IPS-NIHi11 (cell line): ENCODE data around the gene MGAT1.
A peak's percentile ranks its signal among the peaks of the same experiment; 100 is the strongest.
"Not testable (repeated sequence)": the region's sequence is repeated elsewhere in the genome, so short reads cannot be mapped to it uniquely, and the experiment has no call there.

ENCODE experiments used
- DNase-seq: peaks from one replicate; pipeline ENCODE4 v3.0.0; 2012; ENCODE audit warnings: mixed read lengths, low spot score

Gene MGAT1

DNA sequence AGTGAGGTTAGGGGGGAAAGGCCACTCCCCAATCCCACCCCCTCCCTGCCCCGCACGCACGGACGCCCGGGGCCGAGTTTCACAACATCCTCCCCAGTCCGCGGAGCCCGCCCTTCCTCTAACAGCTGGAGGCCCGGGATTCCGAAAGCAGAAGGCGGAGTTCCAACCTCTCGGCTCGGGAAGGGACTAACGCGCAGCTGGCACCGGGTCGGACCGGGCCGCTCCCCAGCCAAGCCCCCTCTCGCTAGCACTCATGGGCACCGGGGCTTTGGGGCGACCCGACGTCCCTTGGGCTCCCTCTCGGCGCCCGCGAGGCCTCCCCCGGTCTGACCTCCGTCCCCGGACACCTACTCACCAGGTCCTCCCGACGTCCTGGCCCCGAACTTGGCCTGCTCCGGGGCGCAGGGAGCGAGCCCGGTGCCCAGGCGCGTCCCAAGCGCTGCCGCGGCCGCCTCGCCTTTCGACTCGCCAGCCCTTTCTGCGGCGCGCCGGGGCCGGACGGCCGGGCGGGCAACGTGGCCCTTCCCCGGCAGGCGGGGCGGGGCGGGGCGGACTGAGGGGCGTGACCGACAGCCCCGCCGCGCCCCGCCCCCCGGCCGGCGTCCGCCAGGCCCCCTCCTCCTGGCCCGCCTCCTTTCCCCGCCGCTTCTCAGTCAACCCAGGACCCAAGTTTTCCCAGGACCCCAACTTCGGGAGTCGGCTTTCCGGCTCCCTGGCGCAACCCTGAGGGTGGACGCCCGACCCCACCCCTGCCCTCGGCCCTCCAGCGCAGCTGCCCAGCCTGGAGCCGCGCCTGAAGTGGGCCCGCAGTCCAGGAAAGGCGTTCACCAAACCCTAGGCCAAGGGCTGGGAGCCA is at the start of gene MGAT1:
Gene MGAT1 (minus strand): TSS at position 482 of the 856 bp plus-strand sequence. CDS start 9,835 bp downstream, outside the sequence.
- DNase-seq: peak; percentile 96

DNA sequence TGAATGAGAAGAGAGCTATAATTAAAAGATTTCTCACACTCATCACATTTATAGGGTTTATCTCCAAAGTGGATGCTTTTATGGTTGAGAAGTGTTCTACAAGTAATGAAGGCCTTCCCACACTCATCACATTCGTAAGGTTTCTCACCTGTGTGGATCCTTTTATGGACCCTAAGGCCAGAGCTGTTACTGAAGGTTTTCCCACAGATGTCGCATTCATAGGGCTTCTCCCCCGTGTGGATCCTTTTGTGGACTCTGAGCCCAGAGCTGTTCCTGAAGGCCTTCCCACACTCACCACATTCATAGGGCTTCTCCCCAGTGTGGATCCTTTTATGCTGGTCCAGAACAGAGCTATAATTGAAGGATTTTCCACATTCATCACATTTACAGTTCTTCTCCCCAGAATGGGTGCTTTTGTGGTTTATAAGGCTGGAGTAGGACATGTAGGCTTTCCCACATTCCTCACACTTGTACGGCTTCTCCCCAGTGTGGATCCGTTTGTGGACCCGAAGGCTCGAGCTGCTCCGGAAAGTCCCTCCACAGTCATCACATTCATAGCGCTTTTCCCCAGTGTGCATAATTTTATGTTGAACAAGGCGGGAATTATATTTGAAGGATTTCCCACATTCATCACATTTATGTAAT is 48.0 kb upstream of the MGAT1 start:
- DNase-seq: no peak

DNA sequence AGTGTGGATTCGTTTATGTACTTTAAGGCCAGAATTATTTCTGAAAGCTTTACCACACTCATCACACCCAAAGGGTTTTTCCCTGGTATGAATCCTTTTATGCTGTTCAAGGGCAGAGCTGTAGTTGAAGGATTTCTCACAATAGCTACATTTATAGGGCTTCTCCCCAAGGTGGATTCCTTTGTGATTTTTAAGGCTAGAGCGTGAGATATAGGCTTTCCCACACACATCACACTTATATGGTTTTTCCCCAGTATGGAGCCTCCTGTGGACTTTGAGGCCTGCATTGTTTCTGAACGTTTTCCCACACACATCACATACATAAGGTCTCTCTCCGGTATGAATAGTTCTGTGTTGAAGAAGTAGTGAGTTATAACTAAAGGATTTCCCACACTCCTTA is 47.2 kb upstream of the MGAT1 start:
- no peak for DNase-seq

DNA sequence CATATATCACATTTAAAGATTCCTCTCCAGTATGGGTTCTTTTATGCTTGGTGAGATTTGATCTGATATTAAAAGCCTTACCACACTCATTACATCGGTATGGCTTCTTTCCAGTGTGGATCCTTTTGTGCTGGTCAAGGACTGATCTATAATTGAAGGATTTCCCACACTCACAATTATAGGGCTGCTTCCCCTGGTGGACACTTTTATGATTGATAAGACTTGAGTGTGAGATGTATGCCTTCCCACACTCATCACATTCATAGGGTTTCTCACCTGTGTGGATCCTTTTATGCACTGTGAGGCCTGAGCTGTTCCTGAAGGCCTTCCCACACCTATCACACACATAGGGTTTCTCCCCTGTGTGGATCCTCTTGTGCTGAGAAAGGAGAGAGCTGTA is 46.3 kb upstream of the MGAT1 start:
- DNase-seq: no peak

DNA sequence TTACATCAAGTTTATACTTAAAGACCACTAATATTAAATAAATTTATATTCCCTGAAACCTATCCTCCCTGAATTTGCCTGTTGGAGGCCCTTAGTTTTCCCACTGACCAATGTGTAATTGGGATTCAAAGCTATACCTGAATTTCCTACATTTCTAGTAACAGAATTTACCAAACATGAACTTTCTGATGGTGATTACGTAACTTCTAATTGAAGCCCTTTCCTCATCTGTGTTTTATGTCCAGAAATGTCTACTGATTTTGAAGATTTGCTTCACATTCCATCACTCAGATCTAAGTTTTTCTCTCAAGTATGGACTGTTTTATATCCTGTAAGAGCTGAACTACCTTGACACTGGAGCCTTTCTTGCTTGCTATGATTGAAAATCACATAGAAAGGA is 45.7 kb upstream of the MGAT1 start:
- DNase-seq: no peak

DNA sequence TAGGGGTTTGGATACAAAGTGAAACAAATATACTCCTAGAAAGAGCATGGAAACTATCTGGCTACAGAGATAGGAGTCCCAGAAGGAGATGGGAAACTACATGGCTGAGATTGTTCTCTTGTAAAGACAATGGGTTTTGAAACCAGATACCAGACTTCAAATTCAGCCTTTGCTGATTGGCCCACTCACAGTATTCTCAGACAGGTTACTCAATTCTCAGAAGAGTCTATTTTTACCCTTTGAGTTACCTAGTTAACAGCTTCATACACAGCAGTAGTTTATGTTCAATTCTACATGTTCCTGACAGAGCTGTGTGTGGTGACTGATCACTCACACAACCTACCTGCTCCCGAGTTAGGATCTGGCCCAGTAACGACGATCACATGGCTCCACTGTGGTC is 44.4 kb upstream of the MGAT1 start:
- no peak for DNase-seq

DNA sequence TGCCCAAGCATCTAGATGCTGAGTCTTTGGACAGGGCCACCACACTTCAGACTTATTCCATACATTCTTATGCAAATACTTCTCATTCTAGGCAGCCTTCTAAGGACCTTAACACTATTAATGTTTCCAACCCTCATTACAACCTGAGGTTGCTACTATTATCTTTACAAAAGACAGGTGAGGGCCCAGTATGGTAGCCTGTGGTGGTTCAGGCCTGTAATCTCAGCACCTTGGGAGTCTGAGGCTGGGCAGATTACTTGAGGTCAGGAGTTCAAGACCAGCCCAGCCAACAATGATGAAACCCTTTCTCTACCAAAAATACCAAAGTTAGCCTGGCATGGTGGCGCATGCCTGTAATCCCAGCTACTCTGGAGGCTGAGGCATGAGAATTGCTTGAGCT is 42.3 kb upstream of the MGAT1 start:
- DNase-seq: no peak

DNA sequence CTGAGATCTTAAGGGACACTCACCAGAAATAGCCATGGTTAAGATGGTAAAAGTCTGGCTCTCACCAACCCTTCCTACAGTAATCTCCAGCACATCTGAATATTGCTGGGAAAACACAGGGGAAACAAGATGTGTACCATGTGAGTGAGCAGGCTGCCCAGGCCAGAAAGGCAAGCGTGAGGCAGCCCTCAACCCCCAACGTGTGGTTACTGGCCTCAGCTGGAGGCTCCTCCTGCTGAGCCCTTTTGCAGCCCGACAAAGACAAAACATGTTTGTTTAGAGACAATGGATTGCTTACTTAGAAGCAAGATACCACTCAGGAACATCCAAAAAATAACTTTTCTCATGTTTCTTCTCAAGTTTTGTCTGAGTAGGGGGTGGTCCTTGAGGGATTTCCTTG is 41.8 kb upstream of the MGAT1 start:
- no peak for DNase-seq

DNA sequence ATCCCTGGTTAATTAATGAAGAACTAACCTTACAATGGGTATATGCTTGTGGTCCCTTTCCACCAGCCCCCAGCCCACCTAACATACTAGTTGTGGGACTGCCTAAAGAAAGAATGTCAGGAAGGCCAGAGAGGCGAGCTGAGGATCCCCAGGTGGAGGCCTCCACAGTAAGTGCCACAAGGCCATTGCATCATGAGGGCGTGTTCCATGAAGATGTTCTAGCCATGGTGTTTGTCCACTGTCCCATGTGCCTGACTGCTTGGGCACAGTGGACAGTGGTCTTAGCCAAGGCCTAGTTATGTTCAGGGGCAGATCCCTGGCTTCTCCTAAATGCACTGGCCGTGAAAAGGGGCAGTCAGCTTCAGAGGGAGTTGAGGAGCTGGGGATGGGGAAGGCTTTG is 37.3 kb upstream of the MGAT1 start:
- DNase-seq: no peak

DNA sequence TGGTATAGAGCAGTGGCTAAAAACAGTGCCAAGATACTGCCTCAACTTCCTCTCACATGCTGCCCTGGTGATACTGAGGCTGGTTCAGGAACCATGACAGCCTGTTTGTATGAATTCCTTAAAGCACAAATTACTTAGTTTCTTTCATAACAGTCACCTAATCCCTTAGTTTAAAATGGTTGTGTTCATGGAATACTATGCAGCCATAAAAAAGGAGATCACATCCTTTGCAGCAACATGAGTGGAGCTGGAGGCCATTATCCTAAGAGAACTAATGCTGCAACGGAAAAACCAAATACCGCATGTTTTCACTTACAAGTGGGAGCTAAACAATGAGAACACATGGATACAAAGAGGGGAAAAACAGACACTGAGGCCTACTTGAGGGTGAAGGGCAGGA is 36.6 kb upstream of the MGAT1 start:
- no peak for DNase-seq

DNA sequence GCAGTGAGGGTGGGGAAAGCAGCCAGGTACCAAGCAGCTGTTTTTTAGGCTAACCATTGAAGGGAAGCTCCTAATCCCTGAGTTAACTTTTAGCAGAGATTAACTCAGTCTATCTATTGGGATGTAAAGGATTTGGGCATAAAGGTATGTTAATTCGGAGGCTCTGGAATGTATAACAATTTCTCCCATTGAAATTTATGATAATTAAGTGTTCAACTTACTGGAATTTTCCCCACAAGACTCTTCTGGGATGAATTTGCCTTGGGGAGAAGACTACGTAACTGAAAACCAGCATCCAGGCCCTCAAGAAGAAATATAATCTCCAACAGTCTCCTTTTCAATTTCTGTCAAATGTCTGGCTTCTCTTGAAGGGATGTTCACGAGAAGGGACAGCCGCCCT is 34.9 kb upstream of the MGAT1 start:
- no peak for DNase-seq

DNA sequence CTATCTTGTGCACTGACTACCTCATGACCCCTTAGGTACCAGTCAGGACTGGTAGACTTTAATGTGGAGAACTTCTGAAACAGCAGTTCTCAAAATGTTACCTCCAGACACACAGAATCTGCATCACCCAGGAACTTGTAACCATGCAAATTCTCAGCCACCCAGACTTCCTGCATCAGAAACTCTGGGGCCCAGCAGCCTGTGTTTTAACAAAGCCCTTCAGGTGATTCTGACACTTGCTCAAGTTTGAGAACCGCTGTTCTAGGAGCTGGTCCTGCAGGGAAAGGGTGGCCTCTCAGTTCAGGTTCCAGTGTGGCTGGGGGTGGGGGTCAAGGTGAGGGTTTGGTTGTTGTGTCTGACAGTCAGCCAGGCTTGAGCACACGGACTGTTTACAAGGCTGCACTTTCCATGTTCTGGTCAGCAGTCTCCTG is 30.0 kb upstream of the MGAT1 start:
- DNase-seq: no peak

DNA sequence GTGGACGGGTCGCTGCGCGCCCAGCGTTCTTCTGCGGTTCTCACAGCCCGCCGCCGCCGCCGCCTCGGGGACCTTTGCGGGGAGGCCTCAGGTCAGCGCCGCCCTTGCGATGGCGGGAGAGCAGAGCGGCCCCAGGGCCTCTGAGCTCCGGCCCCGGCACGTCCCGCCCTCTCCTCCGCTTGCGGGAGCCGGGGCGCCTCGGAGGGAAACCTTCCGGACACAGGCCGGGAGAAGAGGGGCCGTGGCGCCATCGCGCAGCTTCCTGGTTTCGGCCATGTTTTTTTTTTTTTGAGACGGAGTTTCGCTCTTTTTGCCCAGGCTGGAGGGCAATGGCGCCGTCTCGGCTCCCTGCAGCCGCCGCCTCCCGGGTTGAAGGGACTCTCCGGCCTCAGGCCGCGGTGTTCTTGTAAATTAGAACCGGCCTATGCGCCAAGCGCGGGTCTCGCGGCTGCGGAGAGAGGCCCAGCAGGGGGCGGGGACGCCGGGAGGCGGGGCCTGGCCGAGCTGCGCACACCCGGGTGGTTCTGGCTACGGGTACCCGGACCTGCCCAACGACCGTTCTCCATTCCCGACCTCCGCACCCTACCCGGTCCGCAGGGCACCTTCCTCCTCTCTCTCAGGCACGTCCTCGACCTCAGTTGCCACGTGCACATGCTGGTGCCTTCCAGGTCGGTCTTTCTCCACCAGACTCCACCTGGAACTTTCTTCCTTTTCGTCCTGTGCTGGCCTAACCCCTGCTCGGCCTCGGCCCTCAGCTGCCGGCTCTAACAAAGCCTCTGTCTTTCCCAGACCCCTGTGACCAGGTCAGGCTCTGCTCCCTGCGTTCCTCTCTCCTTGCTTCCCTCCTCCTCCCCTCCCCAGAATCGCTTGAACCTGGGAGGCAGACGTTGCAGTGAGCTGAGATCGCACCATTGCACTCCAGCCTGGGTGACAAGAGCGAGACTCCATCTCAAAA is 28.8 kb upstream of the MGAT1 start:
- DNase-seq: peak; percentile 84

DNA sequence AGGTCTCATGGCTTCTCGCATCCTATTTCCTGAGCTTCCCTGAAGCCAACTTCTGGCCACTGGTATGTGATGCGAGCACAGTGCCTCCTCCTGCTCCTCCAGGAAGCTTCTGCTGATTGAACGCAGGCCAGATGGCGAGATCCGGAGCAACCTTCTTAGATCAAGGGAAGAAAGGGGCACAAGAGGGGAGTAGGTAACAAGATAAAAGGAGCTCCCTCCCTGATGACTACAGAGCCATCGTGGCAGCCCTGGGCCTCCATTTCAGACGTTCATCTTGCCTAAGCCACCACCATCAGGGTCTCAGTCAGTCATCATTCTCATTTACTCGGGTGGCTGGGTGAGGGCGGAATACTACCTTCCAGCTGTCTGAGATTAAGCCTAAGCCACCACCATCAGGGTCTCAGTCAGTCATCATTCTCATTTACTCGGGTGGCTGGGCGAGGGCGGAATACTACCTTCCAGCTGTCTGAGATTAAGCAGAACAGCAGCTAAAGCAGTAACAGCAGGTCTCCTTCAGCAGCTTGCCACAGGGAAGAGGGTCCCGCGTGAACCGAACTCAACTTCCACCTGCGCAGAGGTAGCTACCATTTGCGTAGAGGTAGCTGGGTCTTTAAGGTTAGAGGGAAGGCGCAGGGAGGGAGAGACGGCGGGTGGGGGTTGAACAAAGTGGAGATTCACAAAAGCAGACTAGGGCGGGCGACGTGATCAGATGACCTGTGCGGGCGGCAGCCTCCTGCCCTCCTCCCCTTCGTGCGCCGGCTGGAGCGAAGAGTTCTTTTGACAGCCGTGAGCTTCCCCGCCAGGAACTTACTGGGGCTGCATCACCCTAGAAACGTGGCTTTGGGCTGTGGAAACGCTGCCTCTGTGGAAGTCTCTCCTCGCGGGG is 27.9 kb upstream of the MGAT1 start:
- DNase-seq: peak; percentile 67

DNA sequence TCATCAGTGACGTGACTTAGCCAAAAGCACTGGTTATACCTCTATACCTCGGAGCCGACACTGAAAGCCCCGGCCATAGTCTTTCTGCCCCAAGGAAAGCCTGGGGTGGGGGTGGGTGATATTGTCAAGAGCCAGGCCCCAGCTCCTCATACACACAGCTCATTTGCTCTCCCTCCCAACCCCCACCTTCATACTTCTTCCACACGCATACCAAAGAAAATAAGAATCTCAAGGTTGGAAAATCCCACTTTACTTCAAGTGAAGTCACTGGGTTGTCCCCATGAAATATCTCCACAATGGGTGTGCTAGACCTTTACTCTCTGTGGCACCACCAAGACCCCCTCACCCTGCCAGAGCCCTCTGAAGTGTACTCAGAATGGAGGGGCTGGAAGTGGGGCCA is 27.1 kb upstream of the MGAT1 start:
- no peak for DNase-seq

DNA sequence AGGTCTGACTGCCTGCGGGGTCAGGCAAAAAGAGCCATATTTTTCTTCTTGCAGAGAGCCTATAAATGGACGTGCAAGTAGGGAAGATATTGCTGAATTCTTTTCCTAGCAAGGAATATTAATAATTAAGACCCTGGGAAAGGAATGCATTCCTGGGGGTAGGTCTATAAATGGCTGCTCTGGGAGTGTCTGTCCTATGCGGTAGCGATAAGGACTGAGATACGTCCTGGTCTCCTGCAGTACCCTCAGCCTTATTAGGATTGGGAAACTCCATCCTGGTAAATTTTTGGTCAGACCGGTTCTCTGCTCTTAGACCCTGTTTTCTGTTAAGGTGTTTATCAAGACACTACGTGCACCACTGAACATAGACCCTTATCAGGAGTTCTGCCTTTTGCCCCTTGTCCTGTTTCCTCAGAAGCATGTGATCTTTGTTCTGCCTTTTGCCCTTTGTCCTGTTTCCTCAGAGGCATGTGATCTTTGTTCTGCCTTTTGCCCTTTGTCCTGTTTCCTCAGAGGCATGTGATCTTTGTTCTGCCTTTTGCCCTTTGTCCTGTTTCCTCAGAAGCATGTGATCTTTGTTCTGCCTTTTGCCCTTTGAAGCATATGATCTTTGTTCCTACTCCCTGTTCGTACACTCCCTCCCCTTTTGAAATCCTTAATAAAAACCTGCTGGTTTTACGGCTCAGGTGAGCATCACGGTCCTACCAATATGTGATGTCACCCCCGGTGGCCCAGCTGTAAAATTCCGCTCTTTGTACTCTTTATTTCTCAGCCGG is 26.3 kb upstream of the MGAT1 start:
- DNase-seq: not testable (repeated sequence)

DNA sequence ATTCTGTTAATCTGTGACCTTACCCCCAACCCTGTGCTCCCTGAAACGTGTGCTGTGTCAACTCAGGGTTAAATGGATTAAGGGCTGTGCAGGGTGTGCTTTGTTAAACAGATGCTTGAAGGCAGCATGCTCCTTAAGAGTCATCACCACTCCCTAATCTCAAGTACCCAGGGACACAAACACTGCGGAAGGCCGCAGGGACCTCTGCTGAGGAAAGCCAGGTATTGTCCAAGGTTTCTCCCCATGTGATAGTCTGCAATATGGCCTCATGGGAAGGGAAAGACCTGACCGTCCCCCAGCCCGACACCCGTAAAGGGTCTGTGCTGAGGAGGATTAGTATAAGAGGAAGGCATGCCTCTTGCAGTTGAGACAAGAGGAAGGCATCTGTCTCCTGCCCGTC is 24.8 kb upstream of the MGAT1 start:
- not testable (repeated sequence) for DNase-seq

DNA sequence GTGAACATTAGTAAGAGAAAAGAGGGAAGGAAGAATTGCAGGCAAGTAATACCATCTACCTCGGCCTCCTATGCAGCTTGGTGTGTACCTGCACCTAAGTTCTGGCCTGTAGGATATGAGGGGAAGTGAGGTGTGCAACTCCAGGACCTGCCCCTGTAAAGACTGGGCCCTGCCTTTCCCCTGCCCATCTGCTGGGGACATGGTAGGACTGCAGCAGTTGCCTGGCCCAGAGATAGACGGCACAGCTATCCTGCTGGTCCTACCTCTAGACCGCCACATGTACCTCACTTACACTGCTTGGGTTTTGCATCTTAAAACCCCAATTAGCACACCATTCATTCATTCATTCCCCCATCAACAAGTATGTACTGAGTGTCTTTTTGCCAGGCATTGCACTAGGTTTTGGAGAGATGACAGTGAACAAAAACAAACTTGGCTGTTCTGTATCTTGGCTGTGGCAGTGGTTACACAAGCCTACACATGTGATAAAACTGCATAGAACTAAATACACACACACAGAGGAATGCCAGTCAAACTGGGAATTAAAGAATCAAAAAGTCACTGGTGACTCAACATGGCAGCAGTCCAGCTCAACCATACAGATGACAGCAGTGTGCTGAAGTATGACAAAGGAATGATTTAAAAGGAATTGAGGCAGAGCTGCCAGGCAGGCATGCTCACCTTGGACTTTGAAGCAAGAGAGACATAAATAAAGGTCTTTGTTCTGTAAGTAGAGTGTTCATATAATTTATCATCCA is 23.3 kb upstream of the MGAT1 start:
- no peak for DNase-seq

DNA sequence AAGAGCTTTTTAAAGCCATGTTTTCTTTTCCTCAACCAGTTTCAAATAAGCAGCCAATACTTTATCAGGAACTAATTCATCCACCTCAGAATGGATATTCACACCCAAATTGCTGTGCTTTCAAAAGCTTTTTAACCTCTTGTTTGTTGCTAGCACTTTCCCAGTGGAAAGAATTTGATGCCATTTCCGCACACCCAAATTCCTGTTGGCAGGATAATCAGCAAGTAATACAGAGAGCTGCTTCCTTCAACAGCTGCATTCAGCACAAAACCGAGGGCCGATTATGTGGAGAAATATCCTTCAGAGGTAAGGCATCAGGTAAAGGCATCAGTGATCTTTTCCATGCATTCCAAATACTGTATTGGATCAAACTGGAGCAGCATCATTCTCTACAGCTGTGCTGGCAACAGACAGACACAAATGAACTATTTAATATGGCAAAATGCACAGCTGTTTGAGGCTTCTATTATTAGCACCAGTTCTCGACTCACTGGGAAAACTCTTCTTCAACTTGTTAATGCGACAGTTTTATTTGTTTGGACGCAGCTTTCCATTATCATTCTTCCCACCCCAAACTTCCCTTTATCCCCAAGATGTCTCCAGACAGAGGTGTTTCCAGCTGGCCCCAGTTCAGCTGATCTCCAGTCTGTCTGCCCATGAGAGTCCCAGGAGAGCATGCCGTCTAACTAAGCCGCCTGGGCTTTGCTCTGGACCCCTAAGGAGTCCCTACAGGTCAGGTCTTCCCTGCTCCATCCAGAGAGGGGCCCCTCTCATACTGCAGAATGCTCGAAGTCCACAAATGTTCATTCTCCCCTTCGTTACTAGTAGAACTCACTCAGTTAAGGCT is 22.2 kb upstream of the MGAT1 start:
- no peak for DNase-seq
